Activated CD8-positive, alpha-beta memory T cell treated with anti-CD3 and anti-CD28 coated beads for 1 hour (primary cell): ENCODE data around the gene EHBP1.

Experiments
- DNase-seq, 2 donors: peaks; one replicate each; pipeline ENCODE4 v3.0.0-alpha.2; 2020; ENCODE audit warnings: low read depth in 1 of 2; ENCODE audit errors: extremely low read depth in 1 of 2

Gene EHBP1

DNA sequence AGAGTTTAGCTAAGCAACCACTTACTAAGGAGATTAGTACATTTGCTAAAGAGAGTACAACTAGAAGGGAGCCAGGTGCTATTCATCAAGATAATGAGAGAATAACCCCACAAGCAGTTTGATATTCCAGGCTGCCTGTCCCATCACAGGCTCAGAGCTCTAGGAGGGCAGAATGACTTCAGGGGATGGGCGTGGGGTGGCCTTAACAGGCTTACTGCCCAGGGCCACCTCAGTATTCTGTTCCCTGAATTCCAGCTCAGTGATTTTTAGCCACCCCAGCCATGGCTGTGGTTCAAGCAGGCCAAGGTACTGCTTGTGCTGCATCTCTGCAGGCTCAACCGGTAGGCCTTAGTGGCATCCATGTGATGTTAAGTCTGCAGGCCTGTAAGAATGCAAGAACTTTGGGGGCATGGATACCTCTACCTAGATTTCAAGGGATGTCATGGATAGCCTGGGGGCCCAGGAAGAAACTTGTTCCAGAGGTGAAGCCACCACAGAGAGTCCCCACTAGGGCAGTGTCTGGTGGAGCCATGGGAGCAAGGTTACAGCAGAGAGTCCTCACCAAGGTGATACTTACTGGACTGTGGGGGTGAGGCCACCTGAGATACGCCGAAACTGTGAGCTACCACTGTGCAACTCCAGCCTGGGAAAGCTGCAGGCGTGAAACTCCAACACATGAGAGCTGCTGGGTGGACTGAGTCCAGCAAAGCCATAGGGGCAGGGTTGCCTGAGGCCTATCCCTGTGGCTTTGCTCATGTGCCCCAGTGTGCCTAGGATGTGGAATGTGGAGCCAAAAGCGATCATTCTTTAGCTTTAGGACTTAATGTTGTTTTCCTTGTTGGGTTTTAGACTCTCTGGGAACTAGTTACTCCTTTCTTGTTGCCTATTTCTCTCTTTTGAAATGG lies 107.7 kb downstream of the EHBP1 start:
- DNase-seq, result no peak

- DNase-seq, result no peak
Observed at GRCh38 chr2:62814123-62814522, 108.6 kb downstream of the EHBP1 start.

DNA sequence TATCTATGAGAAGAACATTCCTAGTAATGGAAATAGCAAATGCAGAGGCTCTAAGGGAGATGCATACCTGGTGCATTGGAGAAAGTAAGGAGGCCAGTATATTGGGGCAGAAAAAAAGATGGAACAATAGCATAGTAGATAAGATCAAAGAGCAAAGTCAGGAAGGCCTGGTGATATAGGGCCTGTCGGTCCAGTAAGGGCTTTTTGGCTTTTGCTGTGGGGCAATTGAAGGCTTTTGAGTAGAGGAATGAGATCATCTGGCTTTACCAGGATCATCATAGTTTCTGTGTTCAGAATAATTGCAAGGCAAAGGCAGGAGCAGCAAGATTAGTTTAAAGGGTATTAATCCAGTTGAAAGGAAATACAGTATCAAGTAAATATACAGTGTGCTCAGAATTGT lies 111.8 kb downstream of the EHBP1 start:
- no peak for DNase-seq

DNA sequence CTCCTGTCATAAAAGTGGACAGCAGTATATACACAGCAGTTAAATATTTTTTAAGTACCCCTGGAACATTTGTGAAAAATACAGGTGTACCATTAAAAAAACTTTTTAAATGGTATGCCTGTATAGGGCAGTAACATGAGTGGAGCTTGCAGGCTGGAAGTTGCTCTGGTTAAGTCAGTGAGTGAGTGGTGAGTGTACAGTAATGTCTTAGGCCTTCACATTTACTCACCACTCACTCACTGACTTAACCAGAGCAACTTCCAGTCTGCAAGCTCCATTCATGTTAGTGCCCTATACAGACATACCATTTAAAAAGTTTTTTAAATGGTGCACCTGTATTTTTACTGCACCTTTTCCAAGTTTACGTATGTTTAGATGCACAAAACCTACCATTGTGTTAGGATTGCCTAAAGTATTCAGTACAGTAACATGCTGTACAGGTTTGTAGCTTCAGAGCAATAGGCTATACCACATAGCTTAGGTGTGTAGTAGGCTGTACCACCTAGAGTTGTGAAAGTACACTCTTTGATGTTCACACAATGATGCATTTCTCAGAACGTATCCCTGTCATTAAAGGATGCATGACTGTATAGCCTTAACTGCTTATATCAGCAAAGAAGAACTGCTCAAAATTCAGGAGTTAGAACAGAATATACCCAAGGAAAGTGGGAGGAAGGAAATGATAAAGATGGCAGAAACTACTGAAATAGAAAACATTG lies 112.6 kb downstream of the EHBP1 start:
- no peak for DNase-seq

- DNase-seq, result no peak
Observed at GRCh38 chr2:62822549-62822948, 117.0 kb downstream of the EHBP1 start.

GRCh38 chr2:62824388-62824787 lies 118.9 kb downstream of the EHBP1 start:
- DNase-seq, result no peak

GRCh38 chr2:62826141-62826540 lies 120.6 kb downstream of the EHBP1 start:
- no peak for DNase-seq

GRCh38 chr2:62826953-62827675 lies 121.6 kb downstream of the EHBP1 start:
- DNase-seq, result no peak

GRCh38 chr2:62831729-62832128 lies 126.2 kb downstream of the EHBP1 start:
- DNase-seq, result no peak

DNA sequence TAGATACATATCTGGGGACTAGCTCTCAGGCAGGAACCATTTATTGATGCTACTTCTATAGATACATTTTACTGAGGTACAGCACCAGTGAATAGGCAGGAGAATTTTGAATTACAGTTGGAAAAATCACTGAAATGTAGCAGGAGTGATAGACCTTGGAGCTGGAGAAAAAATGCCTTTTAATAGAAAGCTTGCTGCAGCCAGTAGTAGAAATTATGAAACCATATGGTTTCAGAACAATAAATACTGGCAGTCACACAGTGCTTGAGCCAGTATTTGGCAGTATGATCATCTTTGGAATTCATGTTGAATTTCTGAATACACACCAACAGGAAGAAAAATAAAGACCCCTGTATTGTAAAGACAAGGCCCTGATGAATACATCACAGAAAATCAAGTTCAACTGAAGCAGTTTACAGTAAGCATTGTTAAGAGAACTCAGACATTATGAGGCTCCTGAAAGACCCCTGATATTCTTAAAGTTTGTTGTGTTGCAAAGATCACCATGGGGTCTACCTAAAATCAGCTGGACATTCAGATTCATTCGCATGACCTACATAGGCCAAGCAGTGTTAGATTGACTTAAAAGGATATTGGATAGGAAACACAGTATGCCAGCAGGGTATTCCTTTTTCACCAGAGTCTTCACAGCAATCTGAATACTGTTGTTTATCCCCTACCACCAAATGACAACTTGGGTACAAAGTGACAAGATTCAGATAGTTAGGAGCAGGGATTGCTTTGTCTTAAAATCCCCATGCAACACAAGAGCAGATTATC lies 139.0 kb downstream of the EHBP1 start:
- DNase-seq, result no peak

- DNase-seq, result no peak
Observed at GRCh38 chr2:62845256-62845655, 139.7 kb downstream of the EHBP1 start.

DNA sequence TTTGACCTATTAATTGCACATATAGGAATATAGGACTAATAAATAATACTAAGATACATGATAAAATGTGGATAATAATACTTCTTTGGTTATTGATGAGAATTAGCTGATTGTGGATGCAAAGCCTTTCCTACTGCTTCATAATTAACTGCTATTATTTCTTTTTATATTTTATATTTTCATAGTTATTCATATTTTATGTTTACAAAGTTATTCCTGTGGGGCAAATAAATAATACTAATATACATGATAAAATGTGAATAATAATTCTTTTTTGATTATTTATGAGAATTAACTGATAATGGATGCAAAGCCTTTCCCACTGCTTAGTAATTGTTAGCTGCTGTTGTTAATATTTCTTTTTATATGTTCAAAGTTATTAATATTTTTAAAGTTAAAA lies 146.7 kb downstream of the EHBP1 start:
- no peak for DNase-seq

- DNase-seq, result no peak
Observed at GRCh38 chr2:62854600-62855514, 149.3 kb downstream of the EHBP1 start.

DNA sequence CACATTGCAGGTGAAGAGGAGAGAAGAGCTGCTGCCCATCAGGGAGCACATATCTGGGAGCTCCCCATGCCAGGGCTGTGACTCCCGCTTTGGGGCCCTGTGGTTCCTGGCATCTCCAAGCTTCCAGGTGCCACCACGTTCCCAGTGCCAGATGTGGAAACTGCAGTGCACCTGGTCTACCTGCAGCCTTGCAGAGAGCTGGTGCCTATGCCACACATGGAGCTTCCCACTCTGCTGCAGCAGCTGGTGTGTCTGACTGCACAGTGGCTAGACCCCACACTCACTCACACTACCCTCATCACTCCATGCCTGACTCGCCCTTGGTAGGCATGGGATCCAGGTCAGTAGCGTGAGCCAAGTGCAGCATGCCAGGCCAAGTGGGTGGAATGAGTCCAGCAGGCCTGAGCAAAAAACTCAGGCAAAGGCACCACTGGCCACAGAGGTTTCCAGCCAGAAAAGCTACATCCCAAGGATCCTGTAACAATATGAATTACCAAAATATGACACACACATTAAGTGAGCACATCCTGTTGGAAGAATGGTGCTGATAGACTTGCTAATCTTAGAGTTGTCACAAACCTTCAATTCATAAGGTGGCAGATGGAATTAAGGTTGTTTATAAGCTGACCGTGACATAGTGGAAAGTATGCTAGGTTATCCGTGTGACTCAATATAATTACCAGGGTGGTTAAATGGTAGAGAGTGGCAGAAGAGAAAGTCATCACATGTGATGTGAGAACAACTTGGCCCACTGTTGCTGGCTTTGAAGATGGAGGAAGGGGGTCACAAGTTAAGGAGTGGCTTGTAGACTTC lies 150.9 kb downstream of the EHBP1 start:
- no peak for DNase-seq

DNA sequence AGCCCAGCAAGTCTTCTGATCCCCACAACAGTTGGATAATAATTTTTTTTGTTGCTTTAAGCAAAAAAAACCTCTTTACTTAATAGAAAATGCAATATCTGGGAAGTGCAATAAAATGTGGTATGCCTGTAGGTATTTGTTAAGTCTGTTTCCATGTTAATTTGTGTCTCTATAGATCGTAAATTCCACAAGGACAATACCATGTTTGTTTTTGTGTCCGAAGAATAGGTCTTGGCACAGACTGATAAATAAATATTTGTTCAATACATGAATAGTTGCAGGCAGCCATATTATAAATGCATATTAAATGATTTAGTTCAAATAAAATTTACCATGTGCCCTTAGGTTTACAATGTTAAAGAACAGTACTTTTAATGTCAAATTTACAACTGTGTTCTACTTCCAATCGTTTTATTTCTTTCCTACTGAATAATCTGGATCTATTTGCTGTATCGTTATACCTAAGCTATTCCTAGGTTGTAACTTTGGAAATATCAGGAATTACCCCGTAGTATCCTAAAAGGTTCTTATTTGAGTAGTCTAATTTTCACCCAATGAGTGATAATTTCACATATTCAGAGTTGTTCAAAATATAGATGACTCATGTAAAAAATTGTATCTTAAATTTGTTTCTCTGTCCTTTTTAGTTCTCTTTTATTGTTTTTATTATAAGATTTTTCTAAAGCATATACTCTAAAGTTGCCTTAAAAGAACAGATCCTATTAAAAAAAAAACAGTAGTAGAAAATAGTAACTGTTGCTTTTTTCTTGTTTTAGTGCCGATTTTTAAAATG lies 151.8 kb downstream of the EHBP1 start:
- no peak for DNase-seq

GRCh38 chr2:62858231-62858832 lies 152.8 kb downstream of the EHBP1 start:
- no peak for DNase-seq

- DNase-seq, result no peak
Observed at GRCh38 chr2:62868947-62869346, 163.4 kb downstream of the EHBP1 start.

- no peak for DNase-seq
Observed at GRCh38 chr2:62870966-62871365, 165.5 kb downstream of the EHBP1 start.
